PC-3 (cell line): ENCODE results near the gene HBP1. TPM values are rescaled to one million over a fixed set of nuclear protein-coding genes. Genes with fewer than 3 reads are reported as not detected.

Experiments used
- ATAC-seq: fragments of 200-7000 bp; cut with Tn5 transposase; 2 replicates; pipeline ENCODE4 v1.9.1; 2020; ENCODE audit warnings: mild to moderate bottlenecking, moderate library complexity
- BruUV-seq: library from RNA; stranded (reverse); fragments of 400-500 nt; replicated peaks from 2 replicates; lab custom pipeline; 2021; lab: Mats Ljungman, UMichigan
- CTCF ChIA-PET: fragments of 300-600 bp; sonication (Branson Sonifier 250); formaldehyde crosslinking; loops from one replicate; lab custom pipeline; 2022; ENCODE audit warnings: antibody characterized with exemption; lab: Charles Lee
- POLR2A ChIA-PET: fragments of 300-600 bp; sonication (Branson Sonifier 250); formaldehyde crosslinking; loops from one replicate; lab custom pipeline; 2022; ENCODE audit warnings: antibody characterized with exemption; ENCODE audit not compliant: unreplicated experiment; lab: Charles Lee
- DNase-seq: peaks from one replicate; pipeline ENCODE4 v3.0.0-alpha.2; 2015
- H2AFZ ChIP-seq: fragments of 300-600 bp; sonication (generic); 2 replicates; pipeline ENCODE4 v1.6.0; 2016; ENCODE audit warnings: antibody characterized with exemption, low read length
- H3F3A ChIP-seq: fragments of 300-600 bp; sonication (generic); one replicate; pipeline ENCODE4 v1.6.0; 2017; ENCODE audit warnings: antibody characterized with exemption, low read length, control low read depth, mild to moderate bottlenecking; ENCODE audit not compliant: unreplicated experiment
- H3K27ac ChIP-seq: fragments of 300-600 bp; sonication (generic); 2 replicates; pipeline ENCODE4 v1.5.1; 2016; ENCODE audit warnings: mild to moderate bottlenecking, low read length
- H3K27me3 ChIP-seq: fragments of 300-600 bp; sonication (generic); 2 replicates; pipeline ENCODE4 v1.6.1; 2016; ENCODE audit warnings: low read length, mixed read lengths
- H3K36me3 ChIP-seq: fragments of 300-600 bp; sonication (generic); 2 replicates; pipeline ENCODE4 v1.6.1; 2016; ENCODE audit warnings: low read depth, mixed run types, low read length, mixed read lengths
- H3K4me1 ChIP-seq: fragments of 300-600 bp; sonication (generic); 2 replicates; pipeline ENCODE4 v1.5.1; 2016; ENCODE audit warnings: low read length; ENCODE audit not compliant: insufficient read depth
- H3K4me2 ChIP-seq: fragments of 300-600 bp; sonication (generic); 2 replicates; pipeline ENCODE4 v1.6.0; 2016; ENCODE audit warnings: low read length
- H3K4me3 ChIP-seq: fragments of 300-600 bp; sonication (generic); 2 replicates; pipeline ENCODE4 v1.5.1; 2016; ENCODE audit warnings: mild to moderate bottlenecking, low read length, mixed read lengths
- H3K79me2 ChIP-seq: fragments of 300-600 bp; sonication (generic); 2 replicates; pipeline ENCODE4 v1.6.1; 2017; ENCODE audit warnings: low read length, mixed read lengths
- H3K9ac ChIP-seq: fragments of 300-600 bp; sonication (generic); 2 replicates; pipeline ENCODE4 v1.6.0; 2016; ENCODE audit warnings: mild to moderate bottlenecking, low read length
- H3K9me2 ChIP-seq: fragments of 300-600 bp; sonication (generic); replicated peaks from 2 replicates; pipeline ENCODE4 v1.6.1; 2016; ENCODE audit warnings: mixed run types, low read length, mixed read lengths
- H3K9me3 ChIP-seq: fragments of 300-600 bp; sonication (generic); 2 replicates; pipeline ENCODE4 v1.6.1; 2016; ENCODE audit warnings: low read length, mixed read lengths
- H4K20me1 ChIP-seq: fragments of 300-600 bp; sonication (generic); 2 replicates; pipeline ENCODE4 v1.6.1; 2016; ENCODE audit warnings: low read length, mixed read lengths
- EZH2 ChIP-seq: fragments of 300-600 bp; sonication (generic); IDR thresholded peaks from one replicate; pipeline ENCODE4 v1.6.1; 2017; ENCODE audit warnings: antibody characterized with exemption, mild to moderate bottlenecking, low read length; ENCODE audit not compliant: unreplicated experiment
- EZH2phosphoT487 ChIP-seq: fragments of 300-600 bp; sonication (generic); IDR thresholded peaks from 2 replicates; pipeline ENCODE4 v1.6.1; 2018; ENCODE audit warnings: mild to moderate bottlenecking, antibody characterized with exemption, low read length, borderline replicate concordance
- intact Hi-C: fragments of 100-400 bp; cut with micrococcal nuclease; formaldehyde crosslinking; loops from 2 replicates; pipeline ENCODE4 v1.9.0; 2023
- total RNA-seq: library from RNA; depleted of rRNA; stranded (reverse); fragments of >200 nt; gene quantifications from 2 replicates; pipeline ENCODE4 v1.2.3, GENCODE V29; 2014
- TF ChIP-seq, protein P1 (sequence below): fragments of 300-600 bp; sonication (generic); conservative IDR thresholded peaks from 2 replicates; pipeline ENCODE4 v1.5.1; 2017; ENCODE audit warnings: antibody characterized with exemption, low read depth, mild to moderate bottlenecking, low read length

Gene HBP1
- total RNA-seq, 1 experiment from 2014 or later: 13.0 TPM

DNA sequence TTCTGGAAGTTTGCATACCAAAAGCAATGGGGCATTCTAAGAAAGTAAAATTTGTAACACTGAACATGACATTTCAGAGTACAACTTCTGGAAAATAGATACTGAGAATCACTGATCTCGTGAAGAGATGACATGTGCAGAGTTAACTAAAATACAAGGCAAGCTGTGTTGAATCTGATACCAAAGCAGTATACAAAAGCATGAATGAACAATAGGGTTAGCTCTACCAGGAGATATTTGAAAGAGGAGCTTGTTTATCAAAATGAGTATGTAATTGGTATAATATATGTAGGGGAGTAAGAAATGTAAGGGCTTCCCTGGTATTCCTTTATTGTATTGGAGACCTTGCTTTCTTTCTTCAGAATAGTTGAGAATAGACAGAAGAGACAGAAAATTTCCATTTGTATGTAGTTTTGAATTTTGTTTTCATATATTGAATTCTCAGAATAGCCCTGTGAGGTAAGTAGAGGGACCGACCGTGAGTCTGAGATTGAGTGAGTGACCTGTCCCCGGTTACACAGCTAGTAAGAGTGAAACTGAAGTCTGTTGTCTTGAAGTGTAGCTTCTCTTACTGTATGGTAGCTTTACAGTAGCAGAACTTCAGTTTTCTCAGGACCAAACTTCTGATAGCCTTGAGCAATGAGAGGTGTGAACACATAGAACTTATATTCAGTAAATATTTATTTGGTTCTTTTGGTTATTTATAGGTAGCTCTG, 5.0 kb downstream of the HBP1 start:
- no peak overlapping the region for H3K9ac ChIP-seq
- no peaks in the 10 kb centered on the region for H3K36me3 ChIP-seq
- H3K9me3 ChIP-seq: no peaks in the 10 kb centered on the region
- ChIA-PET POLR2A (no interaction called here), CTCF (interaction anchor here (0.6 kb wide), 1 partner anchor 328 kb away, joined by 3 read pairs; no protein-coding TSS in a partner anchor)
- no peaks in the 10 kb centered on the region for H3F3A ChIP-seq
- intact Hi-C loops: no loop called here
- peaks cover 16% of the 10 kb centered on the region; the same call in 1 of the 2 replicates for H4K20me1 ChIP-seq
- BruUV-seq: no TSS peak
- no peak for DNase-seq
- peaks cover 9% of the 10 kb centered on the region; the same call in 1 of the 2 replicates for H3K4me1 ChIP-seq
- peaks cover 59% of the 10 kb centered on the region for H3K79me2 ChIP-seq
- H3K27ac ChIP-seq: no peak overlapping the region
- no peaks in the 10 kb centered on the region for H3K9me2 ChIP-seq
- TF ChIP-seq EZH2 (no peak), EZH2phosphoT487 (no peak)
- TF ChIP-seq, protein P1, sequence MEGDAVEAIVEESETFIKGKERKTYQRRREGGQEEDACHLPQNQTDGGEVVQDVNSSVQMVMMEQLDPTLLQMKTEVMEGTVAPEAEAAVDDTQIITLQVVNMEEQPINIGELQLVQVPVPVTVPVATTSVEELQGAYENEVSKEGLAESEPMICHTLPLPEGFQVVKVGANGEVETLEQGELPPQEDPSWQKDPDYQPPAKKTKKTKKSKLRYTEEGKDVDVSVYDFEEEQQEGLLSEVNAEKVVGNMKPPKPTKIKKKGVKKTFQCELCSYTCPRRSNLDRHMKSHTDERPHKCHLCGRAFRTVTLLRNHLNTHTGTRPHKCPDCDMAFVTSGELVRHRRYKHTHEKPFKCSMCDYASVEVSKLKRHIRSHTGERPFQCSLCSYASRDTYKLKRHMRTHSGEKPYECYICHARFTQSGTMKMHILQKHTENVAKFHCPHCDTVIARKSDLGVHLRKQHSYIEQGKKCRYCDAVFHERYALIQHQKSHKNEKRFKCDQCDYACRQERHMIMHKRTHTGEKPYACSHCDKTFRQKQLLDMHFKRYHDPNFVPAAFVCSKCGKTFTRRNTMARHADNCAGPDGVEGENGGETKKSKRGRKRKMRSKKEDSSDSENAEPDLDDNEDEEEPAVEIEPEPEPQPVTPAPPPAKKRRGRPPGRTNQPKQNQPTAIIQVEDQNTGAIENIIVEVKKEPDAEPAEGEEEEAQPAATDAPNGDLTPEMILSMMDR: no peak
- no peak for ATAC-seq
- H3K4me2 ChIP-seq: no peak overlapping the region
- no peak overlapping the region for H3K4me3 ChIP-seq
- no peaks in the 10 kb centered on the region for H3K27me3 ChIP-seq
- no peak overlapping the region for H2AFZ ChIP-seq

DNA sequence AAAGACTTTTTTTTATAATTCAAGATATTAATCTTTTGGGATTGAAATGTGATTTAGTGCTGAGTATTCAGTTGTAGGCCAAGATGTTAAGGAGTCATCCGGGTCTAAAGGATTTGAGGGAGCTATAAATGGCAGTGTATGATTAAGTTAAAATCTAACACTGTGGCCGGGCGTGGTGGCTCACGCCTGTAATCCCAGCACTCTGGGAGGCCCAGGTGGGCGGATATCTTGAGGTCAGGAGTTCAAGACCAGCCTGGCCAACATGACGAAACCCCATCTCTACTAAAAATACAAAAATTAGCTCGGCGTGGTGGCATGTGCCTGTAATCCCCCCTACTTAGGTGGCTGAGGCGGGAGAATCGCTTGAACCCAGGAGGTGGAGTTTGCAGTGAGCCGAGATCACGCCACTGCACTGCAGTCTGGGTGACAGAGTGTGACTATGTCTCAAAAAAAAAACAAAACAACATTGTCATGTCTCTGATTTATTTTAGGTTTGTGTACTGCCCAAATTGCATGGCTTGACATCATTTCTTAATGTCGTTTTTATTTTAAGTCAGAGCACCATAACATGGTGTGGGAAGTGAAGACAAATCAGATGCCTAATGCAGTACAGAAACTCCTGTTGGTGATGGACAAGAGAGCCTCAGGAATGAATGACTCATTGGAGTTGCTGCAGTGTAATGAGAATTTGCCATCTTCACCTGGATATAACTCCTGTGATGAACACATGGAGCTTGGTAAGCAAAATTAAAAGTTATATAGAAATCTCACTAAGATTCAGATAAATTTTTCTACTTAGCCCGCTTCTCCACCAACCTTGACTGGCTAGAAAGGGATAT, 10.7 kb downstream of the HBP1 start:
- TF ChIP-seq EZH2: no peak
- Histone ChIP-seq H3K9me2 (no peaks in the 10 kb centered on the region), H3F3A (no peaks in the 10 kb centered on the region), H3K9ac (no peak overlapping the region), H3K27ac (0 out of 2 replicates have a peak overlapping the region, but pooled peaks have one; percentile 14), H3K27me3 (no peaks in the 10 kb centered on the region), H2AFZ (no peak overlapping the region), H3K4me3 (no peak overlapping the region), H3K9me3 (no peaks in the 10 kb centered on the region), H3K36me3 (peaks cover 8% of the 10 kb centered on the region; the same call in 1 of the 2 replicates), H3K4me1 (peaks cover 12% of the 10 kb centered on the region), H3K4me2 (peak overlapping the region; percentile 35), H3K79me2 (peaks cover 15% of the 10 kb centered on the region; the same call in 1 of the 2 replicates), H4K20me1 (peaks cover 4% of the 10 kb centered on the region; the same call in 1 of the 2 replicates)
- CTCF ChIA-PET: no interaction called here
- DNase-seq (peak; percentile 43), ATAC-seq (peak; percentile 69)
- intact Hi-C loops: no loop called here
- POLR2A ChIA-PET: interaction anchor here (0.6 kb wide), 1 partner anchor 229 kb away, joined by 3 read pairs; no protein-coding TSS in a partner anchor
- no TSS peak for BruUV-seq

DNA sequence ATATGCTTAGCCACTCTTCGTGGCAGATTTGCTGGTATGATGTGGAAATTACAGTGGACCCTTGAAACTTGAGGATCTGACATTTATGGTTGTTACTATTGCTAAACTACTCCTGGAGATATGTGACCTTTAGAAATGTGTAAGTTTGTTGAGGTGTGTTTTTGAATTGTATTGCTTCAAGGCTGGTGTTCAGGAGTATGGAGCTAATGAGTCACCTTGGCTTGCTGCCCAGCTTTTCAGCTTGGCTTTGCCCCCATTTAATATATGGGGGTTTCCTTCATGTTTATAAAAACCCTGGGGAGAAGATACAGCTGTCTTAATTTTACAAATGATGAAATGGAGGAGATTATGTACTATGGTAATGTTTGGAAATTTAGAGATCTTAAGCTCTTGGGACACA, 11.6 kb downstream of the HBP1 start:
- intact Hi-C loops: no loop called here
- peaks cover 4% of the 10 kb centered on the region; the same call in 1 of the 2 replicates for H4K20me1 ChIP-seq
- H3K4me1 ChIP-seq: peaks cover 12% of the 10 kb centered on the region
- ATAC-seq (peak; percentile 74), DNase-seq (peak; percentile 53)
- ChIA-PET POLR2A (no interaction called here), CTCF (no interaction called here)
- H3K27ac ChIP-seq: 0 out of 2 replicates have a peak overlapping the region, but pooled peaks have one; percentile 14
- H3K36me3 ChIP-seq: peaks cover 8% of the 10 kb centered on the region; the same call in 1 of the 2 replicates
- H3K4me3 ChIP-seq: no peak overlapping the region
- H3F3A ChIP-seq: no peaks in the 10 kb centered on the region
- no peaks in the 10 kb centered on the region for H3K27me3 ChIP-seq
- TF ChIP-seq, protein P1: no peak
- TF ChIP-seq EZH2: no peak
- TF ChIP-seq EZH2phosphoT487: no peak
- BruUV-seq: no TSS peak
- no peaks in the 10 kb centered on the region for H3K9me3 ChIP-seq
- H3K9ac ChIP-seq: no peak overlapping the region
- peak overlapping the region; percentile 35 for H3K4me2 ChIP-seq
- H3K79me2 ChIP-seq: 0 out of 2 replicates have a peak, but pooled peaks cover 13% of the 10 kb centered on the region
- H3K9me2 ChIP-seq: no peaks in the 10 kb centered on the region
- H2AFZ ChIP-seq: no peak overlapping the region
